ENCODE data around the gene NECTIN2. TPM values are rescaled to one million over a fixed set of nuclear protein-coding genes. Genes with fewer than 3 reads are reported as not detected.

Gene NECTIN2
- total and polyA plus RNA-seq, 2 donors (not counting 1 experiment from before 2014, with no cell fraction given): 0.15 to 0.32 TPM

GRCh38 chr19:44903602-44904425 is 57.7 kb downstream of the NECTIN2 start:
- TF ChIP-seq CTCF (IDR thresholded peaks at IDR 0.05) (peak; percentile 98), EZH2 (IDR thresholded peaks at IDR 0.05; ENCODE audit: borderline replicate concordance, insufficient read depth, low read depth, low read length, poor library complexity, severe bottlenecking) (no peak)
- H4K20me1 ChIP-seq (ENCODE audit: control insufficient read depth, insufficient read depth, low read length, poor library complexity, severe bottlenecking): peaks cover 6% of the 10 kb centered on the region
- ChIA-PET POLR2A (no interaction called here), CTCF (interaction anchor here (0.7 to 4.1 kb wide), 18 partner anchors 8 to 575 kb away, joined by 3 to 27 read pairs (median 3); partner anchors contain the start of gene APOC1)
- peak; percentile 69 for ATAC-seq (ENCODE audit: low read depth)
- peak; percentile 79 for DNase-seq
- 36% methylated on average over 23 of the region's 24 CpGs for WGBS (ENCODE audit: insufficient coverage)
- Mint-ChIP-seq H3K27ac (no peak overlapping the region), H3K9me3 (ENCODE audit: insufficient read depth) (no peaks in the 10 kb centered on the region), H3K4me1 (peaks cover 16% of the 10 kb centered on the region), H3K4me3 (no peak overlapping the region), H3K27me3 (peaks cover 18% of the 10 kb centered on the region)
- no peak overlapping the region for H3K27ac ChIP-seq (ENCODE audit: low read length in 2 of 2)
- no peak overlapping the region for H3K4me2 ChIP-seq (replicated peaks; ENCODE audit: low read depth, low read length, poor library complexity, severe bottlenecking)
- H3K4me1 ChIP-seq (ENCODE audit: control insufficient read depth in 2 of 2, insufficient read depth in 2 of 2, low read length in 2 of 2): peaks cover 15 to 19% of the 10 kb centered on the region in 2 donors
- H2AFZ ChIP-seq (ENCODE audit: insufficient read depth, low read depth, low read length, poor library complexity, severe bottlenecking): no peak overlapping the region
- H3K79me2 ChIP-seq (ENCODE audit: control insufficient read depth, insufficient read depth, low read length): no peaks in the 10 kb centered on the region
- H3K9ac ChIP-seq (ENCODE audit: low read length): no peak overlapping the region
- intact Hi-C loops (cut with micrococcal nuclease): loop anchor here (1.0 kb wide), 3 partner anchors 47 to 283 kb away; no protein-coding TSS in a partner anchor
- H3K36me3 ChIP-seq (replicated peaks in 1 of 2; ENCODE audit: control extremely low read depth in 1 of 2, control insufficient read depth in 1 of 2, extremely low read depth in 1 of 2, insufficient read depth in 2 of 2, low read length in 1 of 2): peaks cover 0 to 26% of the 10 kb centered on the region in 2 experiments
- peaks cover 0 to 4% (median 0%) of the 10 kb centered on the region in 3 donors for H3K9me3 ChIP-seq (ENCODE audit: control extremely low read depth in 1 of 3, control insufficient read depth in 2 of 3, insufficient read depth in 1 of 3, low read length in 2 of 3)
- no peak overlapping the region for H3K4me3 ChIP-seq (ENCODE audit: control extremely low read depth in 1 of 5, extremely low read depth in 1 of 5, insufficient read depth in 1 of 5, low read depth in 2 of 5, low read length in 4 of 5)
- H3K27me3 ChIP-seq (replicated peaks in 1 of 4; ENCODE audit: control extremely low read depth in 1 of 4, control insufficient read depth in 3 of 4, insufficient read depth in 4 of 4, low read length in 3 of 4): peaks cover 0 to 26% (median 10%) of the 10 kb centered on the region in 4 experiments

Data from B cell (primary cell).